HTR-8/SVneo (cell line): ENCODE measurements around the gene CCT2.
A peak's percentile ranks its signal among the peaks of the same experiment; 100 is the strongest.

Experiments
- DNase-seq: peaks from one replicate; pipeline ENCODE4 v3.0.0; 2011; ENCODE audit warnings: low spot score, mixed read lengths; ENCODE audit not compliant: insufficient read length
- FAIRE-seq: peaks from 2 replicates; lab custom pipeline; 2011; peaks lifted over from hg19 to GRCh38; lab: Jason Lieb, UNC

Gene CCT2

GRCh38 chr12:69633061-69633460, 47.8 kb downstream of the CCT2 start:
- DNase-seq = no peak
- no peak for FAIRE-seq

GRCh38 chr12:69639400-69640016, 54.2 kb downstream of the CCT2 start:
- DNase-seq = peak; percentile 76
- FAIRE-seq = no peak

- FAIRE-seq = no peak
These were observed 56.3 kb downstream of the CCT2 start for GRCh38 chr12:69641546-69641945.

GRCh38 chr12:69642531-69642930, 57.3 kb downstream of the CCT2 start:
- FAIRE-seq = no peak
- no peak for DNase-seq

More at GRCh38 chr12:69641546-69641945, 56.3 kb downstream of the CCT2 start:
- DNase-seq = no peak

GRCh38 chr12:69644511-69644910, 59.3 kb downstream of the CCT2 start:
- FAIRE-seq (no peak), DNase-seq (no peak)

GRCh38 chr12:69645031-69645430, 59.8 kb downstream of the CCT2 start:
- no peak for FAIRE-seq
- no peak for DNase-seq

GRCh38 chr12:69647178-69647577, 61.9 kb downstream of the CCT2 start:
- DNase-seq (no peak), FAIRE-seq (no peak)

DNA sequence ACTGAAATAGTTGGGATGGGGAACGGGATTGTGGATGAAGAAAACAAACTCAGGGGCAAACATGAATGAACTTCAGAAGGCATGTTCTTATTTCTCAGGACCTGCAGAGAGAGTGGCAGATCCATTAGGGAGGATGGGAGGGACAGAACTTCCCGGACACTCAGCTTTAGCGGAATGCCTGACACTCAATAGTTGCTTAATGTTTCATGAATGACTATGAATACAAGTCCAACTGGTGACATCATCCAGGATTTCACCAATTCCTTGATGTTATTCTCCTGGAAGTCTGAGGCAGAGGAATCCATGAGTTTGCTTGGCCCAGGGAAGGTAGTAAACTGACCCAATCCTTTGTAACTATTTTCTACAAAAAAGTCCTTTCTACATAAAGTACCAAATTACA, 63.2 kb downstream of the CCT2 start:
- FAIRE-seq (peak; percentile 44), DNase-seq (peak; percentile 51)

GRCh38 chr12:69649529-69649928, 64.3 kb downstream of the CCT2 start:
- no peak for FAIRE-seq
- DNase-seq = no peak
